Superior temporal gyrus (tissue), 1 donor: Measurements from ENCODE around the gene CACNG4.

ENCODE experiments used
- DNase-seq: peaks from one replicate; pipeline ENCODE4 v3.0.0-alpha.2; 2016; ENCODE audit errors: extremely low spot score

Gene CACNG4

GRCh38 chr17:66963909-66964771 lies at the start of gene CACNG4:
CACNG4 (plus strand) TSS chr17:66964707; CDS start chr17:66964912, 205 bp downstream.
- DNase-seq, result no peak

- no peak for DNase-seq
These were observed 49.3 kb upstream of the CACNG4 start for GRCh38 chr17:66915204-66915611.

DNA sequence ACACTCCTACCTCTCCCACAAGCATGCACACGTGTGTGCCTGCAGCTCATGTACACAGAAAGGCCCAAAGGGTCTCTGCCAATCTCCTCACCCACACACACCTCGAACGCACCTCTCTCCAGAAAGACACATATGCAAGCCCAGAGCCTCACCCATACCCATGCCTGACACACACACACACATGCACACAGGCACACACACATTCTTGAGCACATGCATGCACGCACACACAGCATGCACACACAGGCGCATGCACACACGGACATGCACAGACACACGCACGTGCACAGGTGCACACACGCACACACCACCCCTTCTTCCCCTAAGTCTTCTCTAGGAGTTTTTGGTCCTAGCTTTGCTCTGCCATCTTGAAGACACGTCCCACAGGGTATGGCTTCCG lies 48.7 kb upstream of the CACNG4 start:
- DNase-seq, result no peak

GRCh38 chr17:66916946-66917345 lies 47.6 kb upstream of the CACNG4 start:
- no peak for DNase-seq

- no peak for DNase-seq
These were observed 45.6 kb upstream of the CACNG4 start for GRCh38 chr17:66918896-66919295.

- no peak for DNase-seq
These were observed 44.1 kb upstream of the CACNG4 start for GRCh38 chr17:66920435-66920834.

DNA sequence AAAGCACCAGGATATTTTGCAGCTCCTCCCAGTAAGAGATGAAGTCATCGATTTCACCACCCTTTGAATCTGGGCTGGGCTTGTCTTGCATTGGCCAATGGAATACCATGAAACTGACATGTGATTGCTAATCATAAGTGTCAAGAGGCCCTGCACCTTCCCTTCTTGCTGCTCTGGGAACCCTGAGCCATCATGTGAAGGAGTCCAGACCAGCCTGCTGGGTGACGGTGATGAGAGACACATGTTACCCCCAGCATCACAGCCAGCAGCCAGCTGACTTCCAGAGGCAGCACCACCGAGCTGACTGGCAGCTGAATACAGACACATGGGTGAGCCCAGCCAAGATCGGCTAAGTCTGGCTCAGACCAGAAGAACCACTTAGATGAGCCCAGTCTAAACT lies 43.6 kb upstream of the CACNG4 start:
- no peak for DNase-seq

GRCh38 chr17:66923886-66924285 lies 40.6 kb upstream of the CACNG4 start:
- DNase-seq, result no peak

DNA sequence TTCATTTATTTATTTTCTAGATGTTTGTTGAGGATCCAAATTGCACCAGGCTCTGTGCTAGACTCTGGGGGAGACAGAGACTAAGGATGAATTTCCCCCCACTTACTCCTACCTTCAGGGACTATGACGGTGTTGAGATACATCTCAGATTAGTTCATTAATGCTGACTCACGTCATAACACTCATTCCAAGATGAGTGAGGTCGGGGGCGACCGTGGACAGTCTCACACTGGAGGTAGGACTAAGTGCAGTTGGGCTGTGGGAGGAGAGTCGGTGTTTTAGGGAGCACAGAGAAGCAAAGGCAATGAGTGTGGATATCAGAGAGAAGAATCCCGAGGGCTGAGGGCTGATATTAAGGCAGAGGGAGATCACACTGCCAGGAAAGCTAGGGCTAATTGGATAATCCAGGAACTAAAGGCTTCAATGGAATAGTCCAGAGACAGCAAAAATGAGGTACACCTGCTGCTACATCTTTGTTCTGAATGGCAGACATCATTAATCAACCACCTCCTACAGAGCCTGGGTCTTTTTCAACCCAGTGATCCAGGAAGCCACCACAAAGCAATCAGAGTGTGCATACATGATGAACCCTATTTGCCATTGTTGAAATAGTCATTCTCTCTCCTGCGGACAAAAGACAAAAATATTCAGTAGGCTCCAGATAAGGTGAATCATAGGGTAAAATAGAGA lies 38.6 kb upstream of the CACNG4 start:
- no peak for DNase-seq

GRCh38 chr17:66928949-66929348 lies 35.6 kb upstream of the CACNG4 start:
- DNase-seq, result no peak

DNA sequence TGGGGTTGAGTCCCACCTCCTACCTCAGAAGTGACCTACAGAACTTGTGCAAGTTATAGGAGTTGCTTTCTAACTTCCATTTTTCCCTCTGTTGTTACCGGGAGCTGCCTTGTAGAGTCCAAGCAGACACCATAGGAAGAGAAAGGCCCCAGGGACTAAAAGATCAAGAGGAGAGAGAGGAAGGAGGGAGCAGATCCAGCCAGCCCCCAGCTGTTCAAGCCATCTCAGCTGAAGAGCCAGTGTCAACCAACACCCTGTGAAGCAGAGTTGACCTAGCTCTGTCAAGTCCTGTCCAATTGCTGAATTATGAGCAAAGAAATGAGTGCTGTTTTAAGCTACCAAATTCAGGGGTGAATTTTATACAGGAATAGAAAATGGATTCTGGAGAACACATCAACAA lies 34.9 kb upstream of the CACNG4 start:
- DNase-seq, result no peak

DNA sequence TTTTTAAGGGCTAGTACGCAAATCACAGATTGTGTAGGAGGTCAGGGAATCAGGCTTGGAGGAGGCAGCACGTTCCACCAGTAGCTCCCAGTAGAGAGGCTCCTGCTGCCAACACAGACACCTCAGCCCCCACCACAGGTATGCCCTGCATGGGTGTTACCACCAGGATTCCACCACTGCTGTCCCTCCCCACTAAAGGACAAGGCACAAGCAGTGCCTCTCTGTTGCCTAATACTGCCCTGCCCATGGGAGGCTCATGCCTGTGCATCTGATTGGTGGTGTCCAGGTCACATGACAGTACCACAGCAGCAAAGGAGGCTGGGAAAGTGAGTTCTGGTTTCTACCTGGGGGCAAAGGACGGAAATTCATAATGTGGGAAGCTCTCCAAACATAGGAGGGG lies 33.6 kb upstream of the CACNG4 start:
- no peak for DNase-seq

- no peak for DNase-seq
These were observed 32.2 kb upstream of the CACNG4 start for GRCh38 chr17:66932311-66932710.

- no peak for DNase-seq
These were observed 30.5 kb upstream of the CACNG4 start for GRCh38 chr17:66934040-66934439.

DNA sequence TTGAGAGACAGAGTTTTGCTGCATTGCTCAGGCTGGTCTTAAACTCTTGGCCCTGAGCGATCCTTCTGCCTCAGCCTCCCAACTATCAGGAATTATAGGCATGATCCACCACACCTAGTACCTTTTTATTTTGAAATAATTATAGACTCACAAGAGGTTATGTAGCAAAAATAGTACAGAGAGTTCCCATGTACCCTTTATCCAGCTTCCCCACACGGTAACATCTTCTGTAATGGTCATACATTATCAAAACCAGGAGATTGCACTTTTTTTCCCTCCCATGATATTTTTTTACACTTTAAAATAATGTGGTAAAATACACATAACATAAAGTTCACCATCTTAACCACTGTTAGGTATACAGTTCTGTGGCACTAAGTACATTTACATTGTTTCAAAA lies 28.8 kb upstream of the CACNG4 start:
- DNase-seq, result no peak

GRCh38 chr17:66938656-66939055 lies 25.9 kb upstream of the CACNG4 start:
- DNase-seq, result no peak

DNA sequence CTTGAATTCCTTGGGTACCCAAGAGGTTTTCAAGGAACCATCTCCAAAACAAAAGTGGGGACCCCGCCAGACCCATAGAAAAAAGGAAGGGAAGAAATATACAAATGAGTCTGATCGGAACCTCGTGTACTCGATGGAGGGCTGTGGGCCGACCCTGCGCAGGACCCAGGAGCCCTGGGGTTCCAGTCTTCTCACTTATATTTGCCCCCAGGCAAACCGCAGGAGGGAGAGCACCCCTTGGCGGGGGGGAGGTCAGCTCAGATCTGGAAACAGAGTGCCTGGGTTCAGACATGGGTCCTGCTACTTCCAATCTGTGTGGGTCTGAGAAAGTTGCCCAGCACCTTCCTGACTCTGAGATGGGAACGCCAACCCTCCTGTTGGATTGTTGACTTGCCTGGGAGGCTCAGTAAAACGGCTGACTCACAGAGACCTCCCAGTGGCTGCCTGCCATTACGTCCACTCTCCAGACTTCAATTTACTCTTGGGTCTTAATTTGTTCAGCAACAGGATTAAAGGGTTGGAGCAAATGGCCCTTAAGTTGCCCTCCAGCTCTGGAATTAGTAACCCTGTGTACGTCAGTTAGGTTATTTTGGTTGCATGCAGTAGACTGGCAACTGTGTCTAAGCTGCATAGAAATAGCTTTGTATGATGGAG lies 24.9 kb upstream of the CACNG4 start:
- no peak for DNase-seq

DNA sequence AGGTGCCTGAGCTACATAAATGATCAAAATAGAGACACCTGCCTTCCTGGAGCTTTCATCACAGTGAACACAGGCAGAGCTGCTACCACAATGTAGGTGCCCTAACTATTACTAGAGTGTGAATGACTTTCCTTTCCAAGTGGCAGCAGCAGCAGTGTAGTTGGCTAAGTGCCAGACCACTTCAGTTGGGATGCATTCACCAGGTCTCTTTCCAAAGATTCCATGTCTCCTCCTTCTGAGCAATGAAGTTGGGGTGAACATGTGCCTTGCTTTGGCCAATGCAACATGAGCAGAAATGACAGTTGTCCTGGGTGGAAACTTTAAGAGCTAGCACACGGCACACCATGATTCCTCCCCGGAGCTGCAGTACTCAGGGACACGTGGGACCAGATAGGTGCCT lies 23.3 kb upstream of the CACNG4 start:
- DNase-seq, result no peak

DNA sequence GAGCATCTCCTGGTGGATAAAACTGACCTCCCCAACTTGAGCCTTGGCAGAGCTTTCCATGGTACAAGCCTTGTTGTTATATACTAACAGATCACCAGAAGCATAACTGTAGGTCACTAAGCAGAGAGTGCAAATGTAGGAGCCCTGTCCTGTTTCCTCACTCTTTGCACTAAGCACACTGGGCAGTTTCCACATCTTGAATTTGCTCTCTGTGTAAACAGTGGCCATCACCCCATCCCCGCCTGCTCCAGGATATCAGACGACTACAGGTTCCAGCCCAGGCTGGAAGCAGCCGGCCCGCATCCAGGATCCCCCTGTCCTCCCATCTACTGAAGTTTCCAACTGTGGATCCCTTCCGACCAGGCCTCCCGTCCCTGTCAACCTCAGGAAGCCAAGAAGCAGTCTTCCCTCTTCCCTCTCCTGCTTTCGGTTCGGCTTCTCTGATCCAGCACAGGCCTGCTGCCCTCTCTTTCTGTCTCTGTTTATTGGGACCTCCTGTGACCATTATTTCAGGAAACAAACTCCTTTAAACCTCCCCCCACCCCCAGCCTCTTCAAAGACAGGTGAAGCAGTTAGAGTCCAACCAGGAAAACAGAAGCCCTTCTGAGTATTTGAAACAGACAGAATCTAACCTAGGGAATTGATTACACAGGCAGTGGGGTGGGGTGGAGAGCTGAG lies 22.6 kb upstream of the CACNG4 start:
- DNase-seq, result no peak

DNA sequence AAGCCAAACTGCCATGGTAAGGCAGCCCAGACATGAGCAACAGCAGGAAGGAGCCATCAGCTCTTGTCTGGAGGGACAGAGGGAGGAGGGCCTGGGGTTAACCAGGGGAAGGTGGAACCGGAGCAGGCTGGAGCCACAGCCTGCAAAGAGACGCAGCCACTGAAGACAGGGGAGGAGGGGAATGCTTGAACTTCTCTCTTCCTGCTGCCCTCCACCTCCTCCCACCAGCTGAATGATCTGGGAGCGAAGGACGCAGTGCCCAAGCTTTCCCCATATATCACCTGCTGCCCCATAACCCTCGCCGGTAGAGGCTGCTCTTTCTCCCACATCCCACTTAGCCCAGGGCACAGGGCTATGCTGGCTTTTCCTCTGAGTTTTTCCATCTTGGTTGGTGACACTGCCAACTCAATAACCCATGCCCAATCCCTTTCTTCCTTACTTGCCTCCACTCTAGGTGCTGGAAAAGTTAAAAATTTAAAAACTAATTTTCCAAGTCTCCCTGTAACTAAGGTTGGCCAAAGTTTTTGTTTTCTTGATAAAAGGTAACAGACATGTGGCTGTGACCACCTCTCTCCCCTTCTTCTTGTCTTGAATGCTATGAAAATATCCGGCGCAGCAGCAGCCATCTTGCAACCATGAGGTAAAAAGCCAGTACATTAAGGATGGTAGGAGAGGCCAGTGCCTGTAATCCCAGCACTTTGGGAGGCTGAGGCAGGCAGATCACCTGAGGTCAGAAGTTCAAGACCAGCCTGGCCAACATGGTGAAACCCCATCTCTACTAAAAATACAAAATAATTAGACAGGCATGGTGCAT lies 21.8 kb upstream of the CACNG4 start:
- no peak for DNase-seq

DNA sequence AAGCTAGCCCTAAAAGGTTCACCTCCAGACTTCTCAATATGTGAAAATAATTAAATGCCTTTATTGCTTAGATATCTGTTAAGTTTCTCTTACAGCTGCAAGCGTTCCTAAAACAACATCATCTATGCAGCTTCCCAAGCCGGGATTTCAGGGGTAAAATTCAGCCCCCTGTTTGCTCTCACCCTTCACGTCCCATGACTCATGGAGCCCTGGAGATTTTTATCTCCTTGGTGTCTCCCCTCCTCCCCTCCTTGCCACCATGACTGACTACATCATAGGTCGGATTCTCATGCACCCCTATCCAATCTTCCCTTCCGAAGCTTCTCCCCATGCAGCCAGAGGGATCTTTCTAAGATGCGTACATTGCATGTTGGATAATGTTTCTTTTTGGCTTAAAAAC lies 21.0 kb upstream of the CACNG4 start:
- DNase-seq, result no peak
